LNCAP (cell line): ENCODE results near the gene TCAIM.

Source experiments
- TF ChIP-seq, protein P1 (sequence below): fragments of 450-650 bp; IDR thresholded peaks from 2 replicates; pipeline ENCODE4 v1.5.1; 2017; ENCODE audit warnings: mild to moderate bottlenecking

The TCAIM gene

GRCh38 chr3:44419116-44419922 lies 80.8 kb downstream of the TCAIM start:
- TF ChIP-seq, protein P1, sequence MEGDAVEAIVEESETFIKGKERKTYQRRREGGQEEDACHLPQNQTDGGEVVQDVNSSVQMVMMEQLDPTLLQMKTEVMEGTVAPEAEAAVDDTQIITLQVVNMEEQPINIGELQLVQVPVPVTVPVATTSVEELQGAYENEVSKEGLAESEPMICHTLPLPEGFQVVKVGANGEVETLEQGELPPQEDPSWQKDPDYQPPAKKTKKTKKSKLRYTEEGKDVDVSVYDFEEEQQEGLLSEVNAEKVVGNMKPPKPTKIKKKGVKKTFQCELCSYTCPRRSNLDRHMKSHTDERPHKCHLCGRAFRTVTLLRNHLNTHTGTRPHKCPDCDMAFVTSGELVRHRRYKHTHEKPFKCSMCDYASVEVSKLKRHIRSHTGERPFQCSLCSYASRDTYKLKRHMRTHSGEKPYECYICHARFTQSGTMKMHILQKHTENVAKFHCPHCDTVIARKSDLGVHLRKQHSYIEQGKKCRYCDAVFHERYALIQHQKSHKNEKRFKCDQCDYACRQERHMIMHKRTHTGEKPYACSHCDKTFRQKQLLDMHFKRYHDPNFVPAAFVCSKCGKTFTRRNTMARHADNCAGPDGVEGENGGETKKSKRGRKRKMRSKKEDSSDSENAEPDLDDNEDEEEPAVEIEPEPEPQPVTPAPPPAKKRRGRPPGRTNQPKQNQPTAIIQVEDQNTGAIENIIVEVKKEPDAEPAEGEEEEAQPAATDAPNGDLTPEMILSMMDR = no peak

- TF ChIP-seq, protein P1 = no peak
These were observed 81.5 kb downstream of the TCAIM start for GRCh38 chr3:44419923-44420650.

DNA sequence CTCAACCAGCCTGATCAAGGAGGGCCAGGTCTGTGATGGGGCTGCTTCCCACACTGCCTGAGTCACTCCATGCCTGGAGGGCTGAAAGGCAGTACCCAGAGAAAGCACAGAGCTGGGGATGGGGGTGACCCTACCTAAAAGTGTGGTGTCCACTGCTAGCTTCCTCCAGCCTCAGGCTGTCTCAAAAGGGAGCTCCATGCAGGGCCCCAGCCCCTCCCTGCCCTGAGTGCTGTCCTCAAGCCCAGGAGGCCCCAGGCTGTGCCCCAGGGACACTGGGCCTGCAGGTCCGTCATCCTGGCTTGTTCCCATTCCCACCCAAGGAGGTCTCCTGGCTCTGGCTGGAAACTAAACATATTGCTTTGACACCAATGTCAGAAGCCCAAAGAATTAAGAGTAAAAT lies 82.1 kb downstream of the TCAIM start:
- TF ChIP-seq, protein P1 = no peak

DNA sequence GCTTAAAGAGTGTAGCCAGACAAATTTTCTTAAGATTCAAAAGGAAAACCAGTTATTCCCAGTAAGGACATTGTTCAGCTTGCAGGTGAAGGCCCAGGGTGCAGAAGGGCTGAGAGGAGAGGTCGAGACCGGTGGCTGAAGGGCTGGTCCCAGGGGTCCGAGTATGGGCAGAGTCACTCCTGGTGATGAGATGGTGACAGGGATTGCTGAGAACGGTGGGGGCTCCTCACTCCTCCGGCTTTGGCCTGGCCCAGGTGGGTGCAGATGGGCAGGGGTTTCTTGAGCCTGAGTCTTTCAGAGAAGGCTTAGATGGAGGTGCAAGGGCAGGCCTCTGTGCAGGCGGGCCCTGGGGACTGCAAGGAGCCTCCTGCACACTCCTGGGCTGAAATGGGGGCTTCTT lies 82.7 kb downstream of the TCAIM start:
- TF ChIP-seq, protein P1 = no peak

GRCh38 chr3:44424758-44425157 lies 86.2 kb downstream of the TCAIM start:
- TF ChIP-seq, protein P1 = no peak

- TF ChIP-seq, protein P1 = no peak
These were observed 89.1 kb downstream of the TCAIM start for GRCh38 chr3:44427683-44428082.

DNA sequence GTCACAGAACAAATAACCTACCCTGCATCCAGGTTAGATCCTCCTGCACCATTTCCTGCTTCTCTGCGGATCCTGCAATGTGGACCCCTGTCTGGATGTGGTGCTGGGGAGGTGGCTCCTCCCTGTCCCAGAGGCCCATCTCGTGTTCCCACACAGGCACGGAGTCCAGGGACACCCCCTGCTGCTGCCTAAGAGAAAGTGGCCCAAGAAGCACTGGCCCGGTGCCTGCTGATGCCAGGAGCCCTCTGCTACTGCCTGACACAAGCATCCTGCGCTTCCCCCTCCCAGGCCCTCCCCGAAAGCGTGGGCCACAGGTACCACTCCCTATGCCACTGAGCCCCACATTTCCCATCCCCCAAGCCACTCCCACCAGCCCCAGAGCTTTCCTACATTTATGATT lies 90.3 kb downstream of the TCAIM start:
- TF ChIP-seq, protein P1 = no peak
